CD4-positive, alpha-beta T cell treated with Interleukin-10 for 1 hour (primary cell): ENCODE data around the gene LRFN4.
A peak's percentile ranks its signal among the peaks of the same experiment; 100 is the strongest.

ENCODE experiments used
- DNase-seq: peaks from one replicate; pipeline ENCODE4 v3.0.0-alpha.2; 2020

LRFN4 gene

GRCh38 chr11:66874232-66874631 is 17.4 kb downstream of the LRFN4 start:
- no peak for DNase-seq

GRCh38 chr11:66875378-66875777 is 18.5 kb downstream of the LRFN4 start:
- no peak for DNase-seq

GRCh38 chr11:66877588-66878385 is 20.9 kb downstream of the LRFN4 start:
- no peak for DNase-seq

- no peak for DNase-seq
Observed at GRCh38 chr11:66878474-66878873, 21.6 kb downstream of the LRFN4 start.

GRCh38 chr11:66879000-66879399 is 22.1 kb downstream of the LRFN4 start:
- DNase-seq, result no peak

GRCh38 chr11:66879583-66879982 is 22.7 kb downstream of the LRFN4 start:
- no peak for DNase-seq

- no peak for DNase-seq
Observed at GRCh38 chr11:66879999-66880398, 23.1 kb downstream of the LRFN4 start.

GRCh38 chr11:66880496-66881450 is 23.9 kb downstream of the LRFN4 start:
- DNase-seq, result no peak

- DNase-seq, result no peak
Observed at GRCh38 chr11:66881451-66881835, 24.6 kb downstream of the LRFN4 start.

- DNase-seq, result no peak
Observed at GRCh38 chr11:66881927-66882452, 25.1 kb downstream of the LRFN4 start.

GRCh38 chr11:66882561-66883015 is 25.7 kb downstream of the LRFN4 start:
- no peak for DNase-seq

- peak; percentile 60 for DNase-seq
Observed at GRCh38 chr11:66883016-66883965, 26.4 kb downstream of the LRFN4 start.

- DNase-seq, result no peak
Observed at GRCh38 chr11:66884443-66884842, 27.6 kb downstream of the LRFN4 start.

GRCh38 chr11:66885469-66885868 is 28.6 kb downstream of the LRFN4 start:
- DNase-seq, result no peak

GRCh38 chr11:66885950-66886440 is 29.1 kb downstream of the LRFN4 start:
- no peak for DNase-seq

- no peak for DNase-seq
Observed at GRCh38 chr11:66886671-66887221, 29.9 kb downstream of the LRFN4 start.

- no peak for DNase-seq
Observed at GRCh38 chr11:66887526-66887925, 30.7 kb downstream of the LRFN4 start.

GRCh38 chr11:66888282-66888681 is 31.4 kb downstream of the LRFN4 start:
- no peak for DNase-seq

GRCh38 chr11:66889960-66890359 is 33.1 kb downstream of the LRFN4 start:
- DNase-seq, result no peak

- DNase-seq, result no peak
Observed at GRCh38 chr11:66891851-66892660, 35.2 kb downstream of the LRFN4 start.

GRCh38 chr11:66892911-66893310 is 36.0 kb downstream of the LRFN4 start:
- DNase-seq, result no peak
